GM12892 (cell line): ENCODE results near the gene TSPAN2.
"Not testable (repeated sequence)": the region's sequence is repeated elsewhere in the genome, so short reads cannot be mapped to it uniquely, and the experiment has no call there.

Source experiments
- DNase-seq: peaks from one replicate; pipeline ENCODE4 v3.0.0; 2011; ENCODE audit not compliant: insufficient read length
- FAIRE-seq: peaks from 2 replicates; lab custom pipeline; 2011; peaks lifted over from hg19 to GRCh38; lab: Jason Lieb, UNC
- POLR2A ChIP-seq: IDR thresholded peaks from 2 replicates; pipeline ENCODE4 v1.6.1; 2011; ENCODE audit warnings: low read depth, low read length, control low read depth
- POLR2AphosphoS5 ChIP-seq: IDR thresholded peaks from 2 replicates; pipeline ENCODE4 v1.6.1; 2011; ENCODE audit warnings: low read depth, low read length, control low read depth
- TAF1 ChIP-seq: IDR thresholded peaks from 2 replicates; pipeline ENCODE4 v1.6.1; 2011; ENCODE audit warnings: low read depth, mild to moderate bottlenecking, control low read depth, low read length, borderline replicate concordance

The TSPAN2 gene

DNA sequence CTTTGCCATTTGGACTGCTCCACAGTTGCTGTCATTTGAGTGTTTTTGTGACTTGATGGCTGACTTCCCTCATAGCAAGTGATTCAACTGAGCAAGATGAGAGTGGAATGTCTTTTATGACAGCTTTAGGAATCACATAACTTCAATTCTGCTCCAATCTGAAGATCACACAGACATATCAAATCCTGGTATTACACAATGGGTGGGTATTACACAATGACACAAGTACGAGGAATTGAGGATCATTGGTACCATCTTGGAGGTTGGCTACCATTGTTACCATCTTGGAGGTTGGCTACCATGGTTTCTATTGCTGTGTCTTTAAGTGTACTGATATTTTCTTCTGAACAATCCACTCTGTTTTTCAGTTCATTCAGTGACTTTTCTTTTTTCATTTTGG is 68.2 kb downstream of the TSPAN2 start:
- FAIRE-seq (no peak), DNase-seq (no peak)
- TF ChIP-seq POLR2A = no peak
- no peak for TF ChIP-seq TAF1
- no peak for TF ChIP-seq POLR2AphosphoS5

DNA sequence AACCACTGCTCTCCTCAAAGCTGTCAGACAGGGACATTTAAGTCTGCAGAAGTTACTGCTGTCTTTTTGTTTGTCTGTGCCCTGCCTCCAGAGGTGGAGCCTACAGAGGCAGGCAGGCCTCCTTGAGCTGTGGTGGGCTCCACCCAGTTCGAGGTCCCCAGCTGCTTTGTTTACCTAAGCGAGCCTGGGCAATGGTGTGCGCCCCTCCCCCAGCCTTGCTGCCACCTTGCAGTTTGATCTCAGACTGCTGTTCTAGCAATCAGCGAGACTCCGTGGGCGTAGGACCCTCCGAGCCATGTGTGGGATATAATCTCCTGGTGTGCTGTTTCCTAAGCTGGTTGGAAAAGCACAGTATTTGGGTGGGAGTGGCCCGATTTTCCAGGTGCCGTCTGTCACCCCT is 69.8 kb downstream of the TSPAN2 start:
- FAIRE-seq, DNase-seq: not testable (repeated sequence)

DNA sequence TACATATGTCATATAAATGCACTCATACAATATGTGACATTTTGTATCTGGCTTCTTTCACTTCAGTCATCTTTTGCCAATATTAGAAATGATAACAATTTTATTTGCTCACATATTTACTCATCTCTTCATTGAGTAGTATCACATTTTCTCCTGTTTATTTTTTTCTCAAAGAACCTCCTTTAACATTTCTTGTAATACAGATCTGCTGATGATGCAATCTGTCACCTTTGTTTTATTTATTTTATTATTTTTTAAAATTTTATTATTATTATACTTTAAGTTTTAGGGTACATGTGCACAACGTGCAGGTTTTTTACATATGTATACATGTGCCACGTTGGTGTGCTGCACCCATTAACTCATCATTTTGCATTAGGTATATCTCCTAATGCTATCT is 75.5 kb downstream of the TSPAN2 start:
- DNase-seq = no peak

DNA sequence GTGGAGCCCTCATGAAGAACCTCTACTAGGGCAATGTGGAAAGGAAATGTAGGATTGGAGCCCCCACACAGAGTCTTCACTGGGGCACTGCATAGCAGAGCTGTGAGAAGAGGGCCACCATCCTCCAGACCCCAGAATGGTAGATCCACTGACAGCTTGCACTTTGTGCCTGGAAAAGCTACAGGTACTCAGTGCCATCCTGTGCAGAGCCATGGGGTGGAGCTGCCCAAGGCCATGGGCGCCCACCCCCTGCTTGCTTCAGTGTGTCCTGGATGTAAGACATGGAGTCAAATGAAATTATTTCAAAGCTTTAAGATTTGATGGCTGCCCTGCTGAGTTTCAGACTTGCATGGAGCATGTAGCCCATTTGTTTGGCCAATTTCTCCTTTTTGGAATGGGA is 76.9 kb downstream of the TSPAN2 start:
- no peak for FAIRE-seq
- DNase-seq = no peak
- TF ChIP-seq POLR2AphosphoS5 = no peak
- TF ChIP-seq POLR2A = no peak
- TF ChIP-seq TAF1 = no peak

More for the DNA sequence above, 75.5 kb downstream of the TSPAN2 start:
- FAIRE-seq = no peak
- TF ChIP-seq POLR2AphosphoS5 (no peak), POLR2A (no peak), TAF1 (no peak)

DNA sequence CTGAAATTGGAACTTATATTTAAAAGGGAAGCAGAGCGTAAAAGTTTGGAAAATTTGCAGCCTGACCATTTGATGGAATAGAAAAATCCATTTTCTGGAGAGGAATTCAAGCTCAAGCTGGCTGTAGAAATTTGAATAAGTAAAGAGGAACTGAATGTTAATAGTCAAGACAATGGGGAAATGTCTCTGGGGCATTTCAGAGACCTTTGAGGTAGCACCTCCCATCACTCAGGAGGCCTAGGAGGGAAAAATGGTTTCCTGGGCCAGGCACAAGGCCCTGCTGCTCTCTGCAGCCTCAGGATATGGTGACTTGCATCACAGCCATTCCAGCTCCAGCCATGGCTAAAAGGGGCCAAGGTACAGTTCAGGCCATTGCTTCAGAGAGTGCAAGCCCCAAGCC is 77.3 kb downstream of the TSPAN2 start:
- DNase-seq (no peak), FAIRE-seq (no peak)
- no peak for TF ChIP-seq POLR2A
- TF ChIP-seq POLR2AphosphoS5 = no peak
- TF ChIP-seq TAF1 = no peak

DNA sequence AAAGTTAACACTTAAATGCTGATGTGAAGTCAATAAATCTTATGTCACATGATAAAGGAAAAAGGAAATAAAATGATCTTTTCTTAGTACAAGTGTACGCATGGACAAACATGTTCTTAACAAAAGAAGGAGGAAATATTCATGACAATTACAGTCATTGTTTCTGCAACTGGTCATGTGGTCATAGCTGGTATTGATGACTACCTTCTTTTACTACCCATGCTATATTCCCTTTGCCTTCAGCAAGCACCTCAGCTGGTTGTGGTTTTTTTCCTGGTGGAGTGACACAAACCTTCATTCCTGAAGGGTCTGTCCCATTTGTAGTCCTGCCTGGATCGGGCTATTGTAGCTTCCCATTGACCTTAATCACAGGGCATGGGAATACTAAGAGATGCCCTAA is 83.1 kb downstream of the TSPAN2 start:
- FAIRE-seq = no peak
- TF ChIP-seq POLR2AphosphoS5 (no peak), TAF1 (no peak), POLR2A (no peak)
- no peak for DNase-seq
